SK-N-SH treated with all-trans-retinoic acid at 6 μM for 48 hours (cell line): ENCODE results near the gene BMERB1.
"Not testable (repeated sequence)": the region's sequence is repeated elsewhere in the genome, so short reads cannot be mapped to it uniquely, and the experiment has no call there.

Source experiments
- ARNTL ChIP-seq: fragments of 450-650 bp; formaldehyde crosslinking; IDR thresholded peaks from 2 replicates; pipeline ENCODE4 v1.5.0; 2020; ENCODE audit warnings: low read depth, mild to moderate bottlenecking, moderate library complexity, borderline replicate concordance
- ESRRG ChIP-seq: fragments of 250-450 bp; sonication (Bioruptor Pico); IDR thresholded peaks from 2 replicates; pipeline ENCODE4 v1.6.1; 2021; ENCODE audit warnings: mild to moderate bottlenecking
- PATZ1 ChIP-seq: fragments of 250-450 bp; sonication (Bioruptor Pico); IDR thresholded peaks from 2 replicates; pipeline ENCODE4 v1.8.0; 2020; ENCODE audit warnings: mild to moderate bottlenecking, moderate library complexity, borderline replicate concordance
- RARB ChIP-seq: fragments of 250-450 bp; sonication (Bioruptor Pico); IDR thresholded peaks from 2 replicates; pipeline ENCODE4 v1.8.0; 2021; ENCODE audit warnings: mild to moderate bottlenecking, moderate library complexity
- ZNF565 ChIP-seq: fragments of 450-650 bp; formaldehyde crosslinking; conservative IDR thresholded peaks from 2 replicates; pipeline ENCODE4 v1.5.0; 2020; ENCODE audit warnings: low read depth, mild to moderate bottlenecking, moderate library complexity

- TF ChIP-seq ESRRG (CRISPR knock-in tag); PATZ1; RARB (CRISPR knock-in tag); ZNF565; ARNTL (CRISPR knock-in tag): not testable (repeated sequence)
Measured at GRCh38 chr16:15430884-15431283, 3.5 kb upstream of the BMERB1 start.
